Calu3 (cell line): ENCODE measurements around the gene CASQ2. TPM values are rescaled to one million over a fixed set of nuclear protein-coding genes. Genes with fewer than 3 reads are reported as not detected.

Source experiments
- BruUV-seq: library from RNA; stranded (reverse); fragments of 400-500 nt; replicated peaks from 2 replicates; lab custom pipeline; 2021; lab: Mats Ljungman, UMichigan
- CTCF ChIA-PET: fragments of 300-600 bp; sonication (Branson Sonifier 250); formaldehyde crosslinking; loops from one replicate; lab custom pipeline; 2022; ENCODE audit warnings: antibody characterized with exemption; lab: Charles Lee
- DNase-seq: peaks from one replicate; pipeline ENCODE4 v3.0.0; 2022
- H3K27ac Mint-ChIP-seq: one replicate; pipeline ENCODE4 v1.8.0; 2022; ENCODE audit warnings: mixed read lengths; ENCODE audit not compliant: unreplicated experiment
- H3K27me3 Mint-ChIP-seq: one replicate; pipeline ENCODE4 v1.8.0; 2022; ENCODE audit warnings: mixed read lengths; ENCODE audit not compliant: unreplicated experiment
- H3K36me3 Mint-ChIP-seq: one replicate; pipeline ENCODE4 v1.8.0; 2022; ENCODE audit warnings: mild to moderate bottlenecking, moderate library complexity, mixed read lengths; ENCODE audit not compliant: insufficient read depth, unreplicated experiment
- H3K4me1 Mint-ChIP-seq: one replicate; pipeline ENCODE4 v1.8.0; 2022; ENCODE audit warnings: mild to moderate bottlenecking, low read depth, mixed read lengths; ENCODE audit not compliant: unreplicated experiment
- H3K4me3 Mint-ChIP-seq: one replicate; pipeline ENCODE4 v1.8.0; 2022; ENCODE audit warnings: mild to moderate bottlenecking, low read depth, moderate library complexity, mixed read lengths; ENCODE audit not compliant: unreplicated experiment
- H3K9me3 Mint-ChIP-seq: one replicate; pipeline ENCODE4 v1.8.0; 2022; ENCODE audit warnings: low read depth, mixed read lengths; ENCODE audit not compliant: unreplicated experiment
- CTCF ChIP-seq: fragments of 200-600 bp; IDR thresholded peaks from one replicate; pipeline ENCODE4 v1.8.0; 2022; ENCODE audit warnings: antibody characterized with exemption; ENCODE audit not compliant: unreplicated experiment
- intact Hi-C: fragments of 100-400 bp; cut with micrococcal nuclease; formaldehyde crosslinking; loops from one replicate; pipeline ENCODE4 v1.10.0; 2022; ENCODE audit not compliant: unreplicated experiment
- total RNA-seq: library from RNA; stranded (reverse); gene quantifications from 2 replicates; pipeline ENCODE4 v1.2.3, GENCODE V29; 2022

Gene CASQ2
- total RNA-seq, 1 experiment from 2014 or later, result not detected

GRCh38 chr1:115727706-115728249 lies 40.7 kb downstream of the CASQ2 start:
- H3K9me3 Mint-ChIP-seq, result peaks cover 3% of the 10 kb centered on the region
- intact Hi-C loops, result no loop called here
- peak overlapping the region; percentile 74 for H3K27ac Mint-ChIP-seq
- peaks cover 12% of the 10 kb centered on the region for H3K4me1 Mint-ChIP-seq
- no peaks in the 10 kb centered on the region for H3K36me3 Mint-ChIP-seq
- CTCF ChIA-PET, result interaction anchor here (0.8 to 1.5 kb wide), 3 partner anchors 10 to 37 kb away, joined by 3 to 6 read pairs (median 4); no protein-coding TSS in a partner anchor
- no peaks in the 10 kb centered on the region for H3K27me3 Mint-ChIP-seq
- TF ChIP-seq CTCF, result no peak
- peak overlapping the region; percentile 26 for H3K4me3 Mint-ChIP-seq
- BruUV-seq, result no TSS peak
- peak; percentile 50 for DNase-seq

GRCh38 chr1:115726570-115726969 lies 41.9 kb downstream of the CASQ2 start:
- Mint-ChIP-seq H3K9me3 (peaks cover 3% of the 10 kb centered on the region), H3K27me3 (no peaks in the 10 kb centered on the region), H3K4me3 (no peak overlapping the region), H3K4me1 (peaks cover 12% of the 10 kb centered on the region), H3K27ac (no peak overlapping the region), H3K36me3 (no peaks in the 10 kb centered on the region)
- no peak for TF ChIP-seq CTCF
- no TSS peak for BruUV-seq
- DNase-seq, result no peak
- intact Hi-C loops, result no loop called here
- CTCF ChIA-PET, result no interaction called here

- TF ChIP-seq CTCF, result no peak
- no peak for DNase-seq
- Mint-ChIP-seq H3K9me3 (peaks cover 3% of the 10 kb centered on the region), H3K27ac (no peak overlapping the region), H3K27me3 (no peaks in the 10 kb centered on the region), H3K4me1 (peaks cover 12% of the 10 kb centered on the region), H3K4me3 (no peak overlapping the region), H3K36me3 (no peaks in the 10 kb centered on the region)
- intact Hi-C loops, result no loop called here
- BruUV-seq, result no TSS peak
- CTCF ChIA-PET, result no interaction called here
Observed at GRCh38 chr1:115726161-115726560, 42.4 kb downstream of the CASQ2 start.

- no peaks in the 10 kb centered on the region for H3K27me3 Mint-ChIP-seq
- TF ChIP-seq CTCF, result no peak
- CTCF ChIA-PET, result interaction anchor here (0.6 kb wide), 1 partner anchor 19 kb away, joined by 4 read pairs; no protein-coding TSS in a partner anchor
- H3K27ac Mint-ChIP-seq, result no peak overlapping the region
- intact Hi-C loops, result no loop called here
- H3K4me3 Mint-ChIP-seq, result no peak overlapping the region
- no TSS peak for BruUV-seq
- no peaks in the 10 kb centered on the region for H3K36me3 Mint-ChIP-seq
- H3K9me3 Mint-ChIP-seq, result no peaks in the 10 kb centered on the region
- DNase-seq, result no peak
- H3K4me1 Mint-ChIP-seq, result peaks cover 12% of the 10 kb centered on the region
Observed at GRCh38 chr1:115725600-115725999, 42.9 kb downstream of the CASQ2 start.
